Glomerular visceral epithelial cell (primary cell): ENCODE data around the gene ZNF423.

Experiments
- DNase-seq: peaks from one replicate; pipeline ENCODE4 v3.0.0-alpha.2; 2016; ENCODE audit errors: extremely low spot score

Gene ZNF423

DNA sequence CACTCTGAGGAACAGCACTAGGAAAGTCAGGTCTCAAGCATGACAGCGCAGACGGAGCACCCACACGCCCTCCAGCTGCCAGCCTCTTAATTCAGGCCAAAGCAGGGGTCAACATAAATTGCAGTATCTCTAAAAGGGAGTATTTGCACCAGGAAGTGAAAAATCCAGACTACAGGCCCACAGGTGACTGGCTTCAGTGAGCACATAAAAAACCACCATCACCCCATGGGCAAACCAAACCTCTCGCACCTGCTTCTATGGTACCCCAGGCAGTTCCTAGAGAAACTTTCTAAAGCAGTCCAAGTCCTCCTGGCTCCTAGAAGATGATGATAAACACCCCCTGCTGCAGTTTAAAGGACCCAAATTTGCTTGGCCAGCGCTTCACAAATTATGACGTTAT is 129.8 kb downstream of the ZNF423 start:
- DNase-seq, result no peak

DNA sequence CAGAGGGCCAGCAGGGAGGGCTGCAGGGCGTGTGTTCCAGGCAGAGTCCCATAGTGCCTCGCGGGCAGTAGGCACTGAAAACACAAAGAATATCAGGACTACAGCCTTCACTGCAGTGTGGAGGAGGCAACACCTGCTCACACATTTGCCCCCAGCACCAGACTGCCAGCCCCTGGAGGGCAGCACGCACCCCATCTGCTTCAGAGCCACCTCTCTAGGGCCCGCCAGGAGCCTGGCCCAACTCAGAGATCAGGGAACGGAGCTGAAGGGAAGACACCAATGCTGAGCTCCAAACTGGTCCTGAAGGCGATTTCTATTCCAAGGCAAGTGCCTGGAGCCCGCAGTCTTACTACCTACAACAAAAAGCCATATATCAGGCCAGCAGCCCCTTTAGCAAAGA is 130.3 kb downstream of the ZNF423 start:
- no peak for DNase-seq

DNA sequence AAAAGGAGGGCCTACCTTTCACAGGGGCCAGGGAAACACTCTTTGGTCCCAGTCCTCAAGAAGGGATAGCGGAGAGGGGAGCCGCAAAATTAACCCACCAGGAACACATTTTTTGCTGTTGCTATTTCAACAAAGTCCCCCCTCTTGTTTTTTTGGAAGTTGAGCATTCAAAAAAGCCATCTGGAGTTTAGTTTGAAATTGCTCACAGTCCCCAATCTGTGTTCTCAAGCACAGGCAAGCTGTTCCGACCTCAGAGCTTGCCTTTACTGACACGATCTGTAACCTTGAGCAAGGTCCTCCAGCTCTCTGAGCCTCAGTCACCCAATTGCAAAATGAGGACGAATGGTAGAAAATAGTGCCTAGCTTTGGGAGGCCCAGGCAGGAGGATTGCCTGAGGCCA is 131.1 kb downstream of the ZNF423 start:
- no peak for DNase-seq

DNA sequence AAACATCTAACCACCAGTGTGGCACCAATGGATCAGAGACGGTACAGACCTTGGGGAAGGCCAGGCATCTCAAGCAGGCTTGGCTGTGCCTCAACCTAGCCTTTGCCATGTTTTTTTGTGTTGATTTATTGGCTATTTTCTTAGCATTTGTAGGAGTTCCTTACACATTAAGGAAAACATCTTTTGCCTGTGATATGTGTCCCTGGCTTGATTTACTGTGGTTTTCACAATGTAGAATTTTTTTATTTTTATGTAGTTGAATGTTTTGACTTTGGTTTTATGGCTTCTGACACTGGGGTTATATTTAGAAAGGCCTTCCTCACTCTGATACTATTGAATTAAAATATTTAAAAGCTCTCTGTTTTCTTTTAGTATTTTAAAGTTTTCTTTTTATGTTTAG is 132.6 kb downstream of the ZNF423 start:
- DNase-seq, result no peak

DNA sequence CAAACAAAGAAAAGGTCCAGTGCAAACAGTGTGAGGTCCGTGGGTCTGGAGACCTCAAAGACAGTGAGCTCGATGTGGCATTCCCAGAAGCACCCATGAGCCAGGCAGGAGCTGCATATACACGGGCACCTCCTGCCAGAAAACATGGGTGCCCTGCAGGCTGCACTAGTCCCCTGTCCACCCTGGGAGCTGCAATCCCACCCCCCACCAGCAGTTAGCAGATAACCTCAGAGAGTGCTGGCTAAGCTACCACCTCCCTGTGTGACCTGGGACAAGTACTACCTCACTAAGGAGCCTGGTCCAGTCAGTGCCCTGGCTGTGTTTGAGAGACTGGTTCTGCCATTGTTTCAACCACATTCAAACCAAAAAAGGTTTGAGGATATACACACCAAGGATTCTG is 135.7 kb downstream of the ZNF423 start:
- no peak for DNase-seq

DNA sequence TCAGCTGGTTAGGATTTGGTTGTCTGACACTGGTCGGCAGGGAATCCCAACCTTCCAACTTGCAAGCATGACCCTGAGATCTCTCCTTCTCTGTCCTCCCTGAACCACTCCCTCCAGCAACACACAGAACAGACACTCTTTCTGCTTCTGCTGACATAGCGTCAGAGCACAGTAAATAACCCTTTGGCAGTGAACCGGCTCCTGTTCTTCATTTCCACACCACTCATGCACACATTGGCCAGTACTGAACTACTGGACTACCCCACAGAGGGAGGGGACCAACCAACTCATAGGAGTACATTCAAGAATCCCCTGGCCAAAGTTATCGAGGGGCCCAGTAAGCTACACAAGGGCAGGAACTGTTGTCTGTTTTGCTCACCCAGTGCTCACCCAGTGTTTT is 138.2 kb downstream of the ZNF423 start:
- no peak for DNase-seq

DNA sequence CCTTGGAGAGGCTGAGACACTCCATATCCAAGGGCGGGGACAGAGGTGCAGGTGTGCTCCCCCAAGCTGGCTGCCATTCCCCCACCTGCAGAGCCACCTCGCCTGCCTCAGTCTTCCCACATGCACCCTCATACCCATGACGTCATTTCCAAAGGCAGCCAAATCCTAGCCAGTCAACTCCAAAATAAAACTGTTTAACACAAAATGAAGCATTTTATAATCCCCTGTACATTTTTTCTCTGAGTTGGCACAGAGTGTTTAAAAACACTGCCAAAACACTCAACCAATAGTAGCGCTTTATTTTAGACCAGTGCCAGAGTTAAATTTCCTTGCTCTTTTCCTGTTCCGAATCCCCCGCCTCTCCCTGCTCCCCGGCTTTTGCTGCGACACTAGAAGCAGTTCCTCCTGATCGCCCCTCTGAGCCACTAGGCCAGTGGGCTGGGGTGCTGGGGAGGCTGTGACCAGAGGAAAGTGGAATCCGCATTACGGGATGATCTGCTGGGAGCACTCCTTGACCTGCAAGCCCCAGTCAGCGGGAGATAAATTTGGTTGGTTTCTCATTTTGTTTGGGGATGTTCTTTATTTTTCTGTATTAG is 139.5 kb downstream of the ZNF423 start:
- DNase-seq, result no peak

DNA sequence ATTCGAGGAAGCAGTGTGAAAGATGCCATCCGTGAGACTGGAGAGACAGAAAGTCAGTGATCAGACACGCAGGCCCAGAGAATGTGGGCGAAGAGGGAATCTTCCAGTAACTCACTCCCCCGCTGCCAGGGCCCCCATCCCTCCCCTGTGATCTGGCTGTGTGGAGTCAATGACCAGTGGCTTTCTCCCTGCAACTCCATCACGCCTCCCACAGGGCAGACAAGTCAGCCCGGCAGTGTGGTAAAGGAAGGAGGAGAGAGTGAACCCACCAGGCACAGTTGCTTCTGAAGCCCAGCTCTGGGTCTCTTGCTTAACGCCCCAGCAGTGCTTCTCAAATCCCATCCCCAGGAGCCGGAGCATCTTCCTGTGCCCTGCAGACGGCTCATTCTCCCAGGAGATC is 142.1 kb downstream of the ZNF423 start:
- no peak for DNase-seq

DNA sequence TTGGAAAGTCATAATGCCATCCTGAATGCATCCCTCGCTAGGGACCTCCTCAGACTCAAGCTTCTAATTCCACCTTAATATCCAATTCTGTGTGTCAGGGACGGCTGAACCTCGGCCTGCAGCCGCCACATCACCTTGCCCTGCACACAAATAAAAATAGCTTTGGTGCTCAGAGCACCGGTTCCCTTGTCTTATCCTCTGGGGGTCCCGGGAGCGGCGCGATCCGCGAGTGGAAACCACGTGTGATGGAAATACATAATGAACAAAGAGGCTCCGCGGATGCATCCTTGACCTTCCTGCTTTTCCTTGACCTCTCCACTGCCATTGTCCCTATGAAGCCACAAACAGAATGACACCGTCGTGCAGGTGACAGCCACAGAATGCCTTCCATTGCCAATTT is 143.4 kb downstream of the ZNF423 start:
- DNase-seq, result no peak

DNA sequence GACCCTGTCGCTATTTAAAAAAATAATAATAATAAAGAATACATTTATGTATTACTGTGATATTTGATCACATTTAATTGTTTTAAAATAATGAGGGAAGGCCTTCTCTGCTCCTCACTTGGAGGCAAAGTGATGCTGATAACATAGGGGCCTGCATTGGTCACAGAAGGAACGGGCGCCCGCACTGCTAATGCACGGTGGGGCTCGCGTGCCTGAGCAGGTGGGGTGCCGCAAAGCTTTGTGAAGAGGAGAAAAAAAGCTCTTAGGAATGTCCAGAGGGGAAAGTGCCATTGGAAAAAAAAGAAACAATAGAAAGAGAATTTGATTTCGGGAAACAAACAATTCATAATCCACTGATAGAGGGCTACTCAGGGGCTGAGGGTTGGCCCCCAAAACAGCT is 143.8 kb downstream of the ZNF423 start:
- no peak for DNase-seq

DNA sequence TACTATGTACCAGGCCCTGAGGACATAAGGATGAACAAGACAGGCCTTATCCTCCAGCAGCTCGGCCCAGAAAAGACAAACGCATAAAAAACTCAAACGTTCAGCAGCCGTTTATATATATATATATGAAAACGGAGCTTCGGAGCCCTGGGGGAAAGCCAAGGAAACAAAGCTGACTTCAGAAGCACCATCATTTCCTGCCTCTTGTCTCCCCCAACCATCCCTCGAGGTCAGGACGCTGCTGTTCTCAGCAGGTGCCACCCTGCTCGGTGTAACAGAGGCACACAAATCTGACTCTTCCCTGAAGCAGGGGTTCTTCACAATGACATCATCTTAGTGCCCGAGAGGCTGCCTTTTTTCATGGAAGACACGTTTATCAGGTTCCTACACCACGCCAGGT is 146.9 kb downstream of the ZNF423 start:
- no peak for DNase-seq

DNA sequence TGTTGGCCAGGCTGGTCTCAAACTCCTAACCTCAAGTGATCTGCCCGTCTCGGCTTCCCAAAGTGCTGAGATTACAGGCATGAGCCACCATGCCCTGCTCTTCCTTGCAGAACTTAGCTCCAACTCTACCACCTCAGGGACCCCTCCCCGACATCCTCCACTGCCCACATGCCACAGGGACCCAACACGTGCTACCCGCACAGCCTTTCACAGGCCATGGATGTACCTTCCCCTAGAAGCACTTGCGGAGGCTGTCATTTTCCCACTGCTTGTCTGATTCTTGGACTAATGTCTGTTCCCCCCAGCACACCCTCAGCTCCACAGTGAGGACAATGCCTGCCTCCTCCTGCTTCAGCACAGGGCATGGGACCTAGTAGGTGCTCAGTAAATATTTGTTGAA is 147.4 kb downstream of the ZNF423 start:
- DNase-seq, result no peak

DNA sequence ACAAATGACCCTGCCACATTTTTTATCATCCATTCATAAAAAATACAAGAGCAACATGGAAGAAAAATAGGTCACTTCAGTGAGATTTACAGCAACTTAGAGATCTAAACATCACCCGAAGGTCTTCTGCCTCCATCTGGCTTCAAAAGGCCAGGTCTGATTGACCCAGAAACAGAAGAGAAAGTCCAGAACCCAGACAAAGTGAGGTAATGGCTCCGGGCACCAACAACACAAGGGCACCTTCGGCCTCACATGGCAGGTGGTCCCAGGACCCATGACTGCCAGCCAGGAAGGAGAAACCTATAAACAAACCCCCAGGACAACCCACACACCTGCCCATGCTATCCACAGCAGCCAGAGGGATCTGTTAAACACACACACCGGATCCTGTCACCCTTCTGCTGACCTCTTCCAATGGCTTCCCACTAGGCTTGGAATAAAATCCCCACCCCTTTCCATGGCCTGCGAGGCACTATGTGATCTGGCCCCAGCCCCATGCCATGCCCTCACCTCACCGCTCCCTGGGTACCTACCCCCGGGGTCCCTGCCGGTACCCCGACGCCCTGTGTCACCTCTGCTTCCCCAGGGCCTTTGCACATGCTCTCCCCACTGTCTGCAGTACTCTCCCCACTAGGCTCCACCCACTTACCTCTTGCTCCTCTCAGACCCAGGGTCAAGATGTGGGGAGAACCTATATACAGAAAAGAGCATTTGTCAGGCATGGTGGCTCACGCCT is 149.1 kb downstream of the ZNF423 start:
- no peak for DNase-seq

DNA sequence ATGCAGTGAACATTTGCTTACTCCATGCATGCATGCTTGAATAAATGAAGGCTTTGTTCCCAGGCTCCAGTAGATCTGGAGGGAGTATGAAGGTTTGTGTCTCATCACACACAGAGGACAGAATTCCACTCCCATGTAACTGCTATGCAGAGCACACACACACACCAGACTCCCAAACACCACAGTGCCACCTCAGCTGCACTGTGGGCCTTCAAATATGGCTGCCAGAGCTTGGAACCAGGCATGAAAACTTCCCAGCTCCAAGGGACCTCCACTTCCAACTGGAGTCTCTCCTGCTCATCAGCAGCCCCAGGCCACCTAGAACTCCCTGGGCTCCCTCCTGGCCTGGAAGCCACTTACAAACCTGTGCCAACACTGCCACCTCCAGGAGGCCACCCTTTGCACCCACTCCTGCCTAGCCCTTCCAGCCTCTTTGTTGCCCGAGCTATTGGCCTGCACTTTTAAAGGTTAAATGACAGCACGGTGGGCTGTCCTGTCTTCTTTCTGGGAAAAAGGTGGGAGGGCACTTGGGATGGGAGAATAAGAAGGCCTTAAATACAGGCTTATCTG is 151.2 kb downstream of the ZNF423 start:
- no peak for DNase-seq

DNA sequence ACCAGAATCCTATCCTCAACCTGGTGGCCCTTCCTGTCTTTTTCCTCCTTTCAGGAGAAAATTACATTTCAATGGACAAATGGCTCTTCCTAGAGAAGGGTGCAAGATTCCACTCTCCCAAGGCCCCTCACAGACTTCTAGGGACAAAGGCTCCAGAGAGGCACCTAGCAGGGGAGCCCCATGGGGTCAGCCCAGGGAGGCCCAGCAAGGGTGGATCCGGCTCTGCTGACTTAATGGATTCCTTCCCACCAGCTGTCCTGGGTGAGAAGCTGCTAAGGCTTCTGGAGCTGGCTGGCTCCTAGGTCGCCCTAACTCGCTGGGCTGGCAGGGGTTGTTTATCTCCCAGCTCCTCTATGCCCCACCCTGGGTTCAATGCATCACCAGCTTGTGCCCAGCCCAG is 152.4 kb downstream of the ZNF423 start:
- DNase-seq, result no peak

DNA sequence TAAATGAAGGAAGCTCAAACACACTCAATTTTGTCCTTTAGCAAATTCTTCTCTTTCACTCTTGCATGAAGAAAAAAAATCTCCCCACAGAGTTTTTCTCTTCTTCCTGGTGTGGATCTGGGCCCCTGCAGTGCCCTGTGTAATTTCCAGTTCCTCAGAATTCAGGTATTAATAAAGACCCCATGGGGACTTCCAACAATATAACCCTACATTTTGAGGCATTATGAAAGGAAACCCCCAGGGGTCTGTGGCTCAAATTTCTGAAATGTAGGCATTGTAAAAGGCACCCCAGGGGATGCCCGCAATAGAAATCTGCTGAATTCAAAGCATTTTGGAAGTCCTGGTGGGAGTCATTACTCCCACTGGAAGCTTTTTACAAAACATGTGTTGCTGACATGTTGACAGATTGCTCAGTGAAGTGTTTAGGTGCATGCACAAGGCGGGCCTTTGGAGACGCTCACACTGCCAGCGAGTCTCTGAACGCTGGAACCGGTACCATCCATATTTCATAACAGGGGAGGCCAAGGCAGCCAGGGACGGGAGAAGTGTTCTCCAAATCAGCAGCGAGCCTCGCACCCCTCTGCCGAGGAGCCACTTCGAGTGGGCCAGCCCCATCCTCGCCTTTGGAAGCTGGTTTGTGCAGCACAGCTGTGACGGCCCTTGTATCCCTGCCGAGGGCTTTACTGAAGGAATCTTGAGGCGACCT is 154.0 kb downstream of the ZNF423 start:
- DNase-seq, result no peak

DNA sequence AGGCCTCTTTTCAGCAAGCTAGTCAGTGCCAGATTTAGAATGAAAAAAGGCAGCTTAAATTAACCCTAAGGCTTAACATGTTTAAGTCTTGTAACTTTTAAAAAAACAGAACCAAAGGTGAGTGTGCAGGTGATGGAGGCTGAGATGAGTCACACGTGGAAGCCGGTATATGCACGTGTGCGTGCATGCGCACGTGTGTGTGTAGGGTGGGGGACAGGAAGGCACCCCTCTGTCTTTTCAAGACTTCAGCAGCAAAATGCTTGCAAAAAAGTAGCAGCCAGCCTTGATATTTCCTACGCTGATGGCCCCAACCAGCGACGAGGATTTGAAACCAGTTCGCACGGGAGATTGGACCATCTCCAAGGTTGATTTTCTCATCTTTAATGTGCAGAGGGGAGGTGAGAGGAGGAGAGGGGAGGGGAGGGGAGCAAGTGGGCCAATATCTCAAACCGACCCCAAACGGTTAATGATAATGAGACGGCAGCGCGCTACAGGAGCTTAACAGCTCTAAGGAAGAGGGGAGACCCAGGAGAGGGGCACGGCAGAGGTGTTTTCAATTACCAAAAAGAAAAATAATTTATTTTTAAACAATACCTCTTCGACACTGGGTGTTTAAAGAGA is 154.7 kb downstream of the ZNF423 start:
- DNase-seq, result no peak

DNA sequence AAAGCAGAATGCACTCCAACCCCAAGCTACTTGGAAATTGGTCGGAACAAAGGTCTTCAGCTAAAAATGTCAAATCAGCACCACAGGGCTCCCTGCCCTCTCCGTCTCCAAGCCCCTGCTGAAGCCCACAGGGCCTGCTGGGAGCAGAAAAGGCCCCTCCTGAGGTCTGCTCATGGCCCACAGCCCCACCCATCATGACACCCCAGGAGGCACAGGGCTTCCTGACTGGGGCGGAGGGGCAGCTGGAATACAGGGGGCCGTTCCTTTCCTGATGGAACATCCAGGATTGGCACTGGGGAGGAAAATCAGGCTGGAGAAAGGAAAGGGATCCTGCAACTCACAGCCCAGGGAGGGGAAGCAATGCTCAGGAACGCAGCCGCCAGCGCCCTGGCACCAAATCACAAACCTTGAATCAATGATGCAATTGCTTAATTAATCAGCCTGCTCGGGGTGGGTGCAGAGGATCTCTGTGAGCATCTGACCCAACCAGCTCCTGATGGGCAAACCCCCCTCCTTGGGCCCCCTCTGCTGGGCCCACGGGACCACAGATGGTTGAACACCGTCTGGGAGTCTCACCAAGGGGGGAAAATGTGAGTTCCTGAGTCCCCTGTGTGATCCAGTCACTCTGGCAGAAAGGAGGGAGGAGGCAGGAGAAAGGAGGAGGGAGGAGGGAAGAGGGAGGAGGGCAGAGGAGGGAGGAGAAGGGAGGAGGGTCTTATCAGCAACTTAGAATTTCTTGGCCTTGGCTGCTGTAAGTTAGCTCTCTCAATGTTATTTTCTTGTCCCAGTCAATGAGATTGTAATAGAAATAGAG is 155.5 kb downstream of the ZNF423 start:
- no peak for DNase-seq

DNA sequence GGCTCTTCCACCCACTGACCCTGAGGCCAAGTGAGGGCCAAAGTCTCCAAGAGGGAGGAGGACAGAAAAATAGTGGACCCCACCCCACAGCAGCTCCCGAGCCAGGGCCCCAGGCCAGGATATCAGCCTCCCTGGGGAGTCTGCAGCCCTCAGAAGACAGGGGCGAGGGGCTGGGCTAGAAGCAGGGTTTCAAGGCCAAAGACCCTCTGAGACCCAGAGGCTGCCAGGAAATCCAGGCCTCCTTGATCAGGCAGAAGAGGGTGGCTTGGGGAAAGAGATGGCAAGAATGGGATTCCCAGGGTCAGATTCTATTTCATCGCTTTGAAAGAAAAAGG is 156.1 kb downstream of the ZNF423 start:
- DNase-seq, result no peak

DNA sequence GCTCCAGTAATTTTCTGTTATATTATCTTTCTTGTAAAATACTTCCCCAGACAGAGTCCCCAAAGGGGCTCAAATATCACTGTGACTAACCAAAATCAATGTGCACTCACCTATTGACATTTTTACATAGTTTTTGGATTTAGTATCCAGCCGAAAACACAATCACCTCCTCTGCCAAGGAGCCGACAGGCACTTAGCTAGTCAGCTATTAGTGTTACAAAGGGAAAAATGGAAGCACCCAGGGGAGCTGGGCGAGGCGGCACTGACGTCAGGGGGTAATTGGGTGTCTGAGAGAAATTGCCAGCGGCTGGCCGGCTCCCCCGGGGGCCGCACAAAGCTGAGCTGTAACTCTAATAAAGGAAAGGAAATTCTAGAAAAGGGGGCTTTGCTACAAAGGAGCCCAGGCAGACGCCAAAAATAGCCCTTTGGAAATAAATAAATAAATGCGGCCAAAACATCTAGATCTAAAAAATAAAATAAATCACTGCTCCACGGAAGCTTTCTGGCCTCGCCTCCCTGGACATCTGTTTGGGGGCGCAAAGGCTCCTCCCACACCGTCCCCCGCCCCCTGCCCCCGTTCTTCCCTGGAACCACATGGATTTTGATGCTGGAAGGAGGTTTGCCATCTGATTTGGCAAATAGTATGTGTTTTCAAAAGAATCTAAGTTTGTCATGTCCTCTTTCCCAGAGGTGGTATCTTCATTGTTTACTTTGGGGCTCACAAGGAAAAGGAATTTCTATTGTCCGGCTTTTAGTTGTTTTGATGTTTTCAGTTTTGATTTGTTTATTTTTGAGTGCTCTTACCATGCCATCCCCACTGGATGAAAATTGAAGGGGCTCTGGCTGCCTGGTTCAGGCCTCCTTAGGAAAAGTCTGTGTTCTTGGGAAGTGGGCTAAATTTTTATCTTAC is 156.7 kb downstream of the ZNF423 start:
- DNase-seq, result no peak

DNA sequence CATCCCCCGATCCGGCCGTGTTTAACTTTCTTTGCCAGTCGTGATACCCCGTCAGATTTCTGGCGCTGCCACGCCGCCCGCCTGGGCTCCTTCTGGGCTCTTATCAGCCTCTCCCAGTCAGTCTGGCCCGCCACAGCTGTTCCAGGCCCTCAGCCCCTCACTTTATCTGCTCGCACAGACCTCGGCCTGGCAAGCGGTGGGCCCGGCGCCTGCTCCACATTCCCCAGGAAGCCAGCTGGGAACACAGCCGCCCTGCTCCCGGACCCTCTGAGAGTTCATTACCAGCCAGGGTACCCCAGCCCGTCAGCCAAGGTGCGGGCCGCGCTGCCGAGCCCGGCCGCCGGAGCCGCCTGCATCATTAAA is 157.5 kb downstream of the ZNF423 start:
- no peak for DNase-seq
